ENCODE data around the gene KIF3C. TPM values are rescaled to one million over a fixed set of nuclear protein-coding genes. Genes with fewer than 3 reads are reported as not detected.
"Not testable (repeated sequence)": the region's sequence is repeated elsewhere in the genome, so short reads cannot be mapped to it uniquely, and the experiment has no call there.

The KIF3C gene
- total RNA-seq, 2 donors from 2014 or later = 4.0 to 4.2 TPM

- DNase-seq = no peak
- no peak for TF ChIP-seq CTCF (IDR thresholded peaks at IDR 0.05)
- H3K9me3 ChIP-seq = no peaks in the 10 kb centered on the region
- peaks cover 7% of the 10 kb centered on the region for H3K4me1 ChIP-seq
- no peak overlapping the region for H3K4me3 ChIP-seq
- intact Hi-C loops (cut with DNase I) = no loop called here
- H3K36me3 ChIP-seq = no peaks in the 10 kb centered on the region
- H3K9ac ChIP-seq (ENCODE audit: low read depth in 2 of 2, low read length in 2 of 2) = no peak overlapping the region
- H3K27ac ChIP-seq = no peak overlapping the region
- H3K27me3 ChIP-seq = no peaks in the 10 kb centered on the region
These were observed 25.8 kb upstream of the KIF3C start for GRCh38 chr2:26008095-26008494.

- H3K9ac ChIP-seq (ENCODE audit: low read depth in 2 of 2, low read length in 2 of 2) = no peak overlapping the region
- no peak for TF ChIP-seq CTCF (IDR thresholded peaks at IDR 0.05)
- H3K4me3 ChIP-seq = no peak overlapping the region
- no peaks in the 10 kb centered on the region for H3K9me3 ChIP-seq
- intact Hi-C loops (cut with DNase I) = no loop called here
- H3K27ac ChIP-seq = peak overlapping the region; percentile 22
- no peaks in the 10 kb centered on the region for H3K27me3 ChIP-seq
- no peak for DNase-seq
- no peaks in the 10 kb centered on the region for H3K4me1 ChIP-seq
- no peaks in the 10 kb centered on the region for H3K36me3 ChIP-seq
These were observed 20.5 kb upstream of the KIF3C start for GRCh38 chr2:26002632-26003310.

- TF ChIP-seq CTCF (IDR thresholded peaks at IDR 0.05) = no peak
- intact Hi-C loops (cut with DNase I) = no loop called here
- Histone ChIP-seq H3K27me3 (no peaks in the 10 kb centered on the region), H3K9ac (ENCODE audit: low read depth in 2 of 2, low read length in 2 of 2) (peak overlapping the region in 1 of 2 donors; percentile 40), H3K4me1 (no peaks in the 10 kb centered on the region), H3K36me3 (no peaks in the 10 kb centered on the region), H3K4me3 (no peak overlapping the region), H3K9me3 (no peaks in the 10 kb centered on the region), H3K27ac (peak overlapping the region; percentile 25)
- peak; percentile 60 for DNase-seq
These were observed 19.6 kb upstream of the KIF3C start for GRCh38 chr2:26001743-26002351.

- H3K9me3 ChIP-seq = no peaks in the 10 kb centered on the region
- H3K27ac ChIP-seq = no peak overlapping the region
- intact Hi-C loops (cut with DNase I) = no loop called here
- H3K4me3 ChIP-seq = no peak overlapping the region
- H3K36me3 ChIP-seq = no peaks in the 10 kb centered on the region
- TF ChIP-seq CTCF (IDR thresholded peaks at IDR 0.05) = no peak
- H3K27me3 ChIP-seq = no peaks in the 10 kb centered on the region
- H3K9ac ChIP-seq (ENCODE audit: low read depth in 2 of 2, low read length in 2 of 2) = no peak overlapping the region
- no peak for DNase-seq
- H3K4me1 ChIP-seq = no peaks in the 10 kb centered on the region
These were observed 18.3 kb upstream of the KIF3C start for GRCh38 chr2:26000561-26001082.

GRCh38 chr2:25999406-25999805, 17.1 kb upstream of the KIF3C start:
- DNase-seq; H3K27me3 ChIP-seq; H3K9ac ChIP-seq (ENCODE audit: low read depth in 2 of 2, low read length in 2 of 2); H3K27ac ChIP-seq; H3K4me3 ChIP-seq; intact Hi-C loops (cut with DNase I); H3K4me1 ChIP-seq; H3K9me3 ChIP-seq; H3K36me3 ChIP-seq: not testable (repeated sequence)

GRCh38 chr2:25998816-25999383, 16.6 kb upstream of the KIF3C start:
- H3K27me3 ChIP-seq; H3K9ac ChIP-seq (ENCODE audit: low read depth in 2 of 2, low read length in 2 of 2); H3K27ac ChIP-seq; intact Hi-C loops (cut with DNase I); DNase-seq; H3K4me1 ChIP-seq; H3K9me3 ChIP-seq; H3K4me3 ChIP-seq; H3K36me3 ChIP-seq: not testable (repeated sequence)

Data from colonic mucosa (tissue), 4 donors.